WERI-Rb-1 (cell line): Measurements from ENCODE around the gene ZDHHC21.

ENCODE experiments used
- DNase-seq: peaks from one replicate; pipeline ENCODE4 v3.0.0-alpha.2; 2020
- H3K27ac ChIP-seq: fragments of 250-450 bp; sonication (Bioruptor Pico); 2 replicates; pipeline ENCODE4 v1.5.1; 2020; ENCODE audit warnings: mild to moderate bottlenecking, moderate library complexity
- H3K27me3 ChIP-seq: fragments of 250-450 bp; sonication (Bioruptor Pico); 2 replicates; pipeline ENCODE4 v1.5.1; 2021; ENCODE audit warnings: mild to moderate bottlenecking, low read depth, moderate library complexity; ENCODE audit not compliant: insufficient read depth, severe bottlenecking
- H3K36me3 ChIP-seq: fragments of 250-450 bp; sonication (Bioruptor Pico); 2 replicates; pipeline ENCODE4 v1.5.1; 2020; ENCODE audit warnings: mild to moderate bottlenecking, moderate library complexity
- H3K4me3 ChIP-seq: 2 replicates; pipeline ENCODE4 v1.5.1; 2011; ENCODE audit warnings: low read depth, mild to moderate bottlenecking, control low read depth, low read length
- H3K9me3 ChIP-seq: fragments of 250-450 bp; sonication (Bioruptor Pico); 2 replicates; pipeline ENCODE4 v1.5.1; 2021; ENCODE audit warnings: mild to moderate bottlenecking, moderate library complexity; ENCODE audit not compliant: severe bottlenecking
- TF ChIP-seq, protein P1 (sequence below): IDR thresholded peaks from 2 replicates; pipeline ENCODE4 v1.5.1; 2011; ENCODE audit warnings: low read depth, mild to moderate bottlenecking, control low read depth, inconsistent platforms, low read length

The ZDHHC21 gene

DNA sequence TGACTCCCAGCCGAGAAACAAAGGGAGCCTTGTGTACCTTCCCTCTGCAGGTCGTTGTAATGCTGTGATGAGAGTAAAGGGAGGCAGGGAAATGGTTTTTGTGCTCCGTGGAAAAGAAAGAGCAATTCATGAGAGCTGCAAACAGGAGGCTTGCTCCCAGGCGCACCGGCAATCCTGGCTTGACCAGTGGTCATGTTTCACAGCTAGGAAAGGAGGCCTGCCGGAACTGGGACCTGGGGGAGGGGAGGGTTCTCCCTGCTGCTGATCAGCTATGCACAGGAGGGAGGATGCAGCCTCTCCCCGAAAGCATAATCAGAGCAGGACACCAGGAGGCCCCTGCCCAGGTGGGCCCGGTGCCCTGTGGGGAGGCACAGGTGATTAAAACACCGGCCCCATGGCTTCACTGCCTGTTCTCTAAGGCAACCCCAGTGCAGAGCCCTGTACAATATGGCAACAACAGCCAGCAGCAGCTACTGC, 131.3 kb downstream of the ZDHHC21 start:
- DNase-seq = no peak
- Histone ChIP-seq H3K4me3 (no peak overlapping the region), H3K27me3 (no peaks in the 10 kb centered on the region), H3K36me3 (no peaks in the 10 kb centered on the region), H3K27ac (no peak overlapping the region), H3K9me3 (no peaks in the 10 kb centered on the region)
- TF ChIP-seq, protein P1, sequence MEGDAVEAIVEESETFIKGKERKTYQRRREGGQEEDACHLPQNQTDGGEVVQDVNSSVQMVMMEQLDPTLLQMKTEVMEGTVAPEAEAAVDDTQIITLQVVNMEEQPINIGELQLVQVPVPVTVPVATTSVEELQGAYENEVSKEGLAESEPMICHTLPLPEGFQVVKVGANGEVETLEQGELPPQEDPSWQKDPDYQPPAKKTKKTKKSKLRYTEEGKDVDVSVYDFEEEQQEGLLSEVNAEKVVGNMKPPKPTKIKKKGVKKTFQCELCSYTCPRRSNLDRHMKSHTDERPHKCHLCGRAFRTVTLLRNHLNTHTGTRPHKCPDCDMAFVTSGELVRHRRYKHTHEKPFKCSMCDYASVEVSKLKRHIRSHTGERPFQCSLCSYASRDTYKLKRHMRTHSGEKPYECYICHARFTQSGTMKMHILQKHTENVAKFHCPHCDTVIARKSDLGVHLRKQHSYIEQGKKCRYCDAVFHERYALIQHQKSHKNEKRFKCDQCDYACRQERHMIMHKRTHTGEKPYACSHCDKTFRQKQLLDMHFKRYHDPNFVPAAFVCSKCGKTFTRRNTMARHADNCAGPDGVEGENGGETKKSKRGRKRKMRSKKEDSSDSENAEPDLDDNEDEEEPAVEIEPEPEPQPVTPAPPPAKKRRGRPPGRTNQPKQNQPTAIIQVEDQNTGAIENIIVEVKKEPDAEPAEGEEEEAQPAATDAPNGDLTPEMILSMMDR = no peak
